ENCODE results near the gene CACNA2D1.

The CACNA2D1 gene

GRCh38 chr7:82081644-82082224 is 361.8 kb downstream of the CACNA2D1 start:
- DNase-seq = no peak

- no peak for DNase-seq
Observed at GRCh38 chr7:82080254-82080927, 363.2 kb downstream of the CACNA2D1 start.

GRCh38 chr7:82079527-82079926 is 364.1 kb downstream of the CACNA2D1 start:
- DNase-seq = no peak

- DNase-seq = no peak
Observed at GRCh38 chr7:82078807-82079206, 364.8 kb downstream of the CACNA2D1 start.

- no peak for DNase-seq
Observed at GRCh38 chr7:82071468-82071867, 372.1 kb downstream of the CACNA2D1 start.

- no peak for DNase-seq
Observed at GRCh38 chr7:82067628-82068264, 375.8 kb downstream of the CACNA2D1 start.

- DNase-seq = no peak
Observed at GRCh38 chr7:82057476-82057875, 386.1 kb downstream of the CACNA2D1 start.

GRCh38 chr7:82056282-82056681 is 387.3 kb downstream of the CACNA2D1 start:
- DNase-seq = no peak

GRCh38 chr7:82054544-82054943 is 389.0 kb downstream of the CACNA2D1 start:
- no peak for DNase-seq

- no peak for DNase-seq
Observed at GRCh38 chr7:82053453-82054032, 390.0 kb downstream of the CACNA2D1 start.

- DNase-seq = no peak
Observed at GRCh38 chr7:82051601-82052000, 392.0 kb downstream of the CACNA2D1 start.

GRCh38 chr7:82050792-82051191 is 392.8 kb downstream of the CACNA2D1 start:
- DNase-seq = no peak

GRCh38 chr7:82049891-82050533 is 393.6 kb downstream of the CACNA2D1 start:
- DNase-seq = no peak

GRCh38 chr7:82049442-82049841 is 394.1 kb downstream of the CACNA2D1 start:
- no peak for DNase-seq

- DNase-seq = no peak
Observed at GRCh38 chr7:82044497-82045080, 399.0 kb downstream of the CACNA2D1 start.

GRCh38 chr7:82039621-82040020 is 404.0 kb downstream of the CACNA2D1 start:
- no peak for DNase-seq

GRCh38 chr7:82036146-82036886 is 407.3 kb downstream of the CACNA2D1 start:
- no peak for DNase-seq

- no peak for DNase-seq
Observed at GRCh38 chr7:82035456-82035855, 408.1 kb downstream of the CACNA2D1 start.

GRCh38 chr7:82032901-82033300 is 410.7 kb downstream of the CACNA2D1 start:
- no peak for DNase-seq

GRCh38 chr7:82029236-82029913 is 414.2 kb downstream of the CACNA2D1 start:
- DNase-seq = no peak

GRCh38 chr7:82028097-82028496 is 415.5 kb downstream of the CACNA2D1 start:
- DNase-seq = no peak

GRCh38 chr7:82021713-82022112 is 421.9 kb downstream of the CACNA2D1 start:
- no peak for DNase-seq

Measured in stimulated activated CD4-positive, alpha-beta T cell treated with anti-CD3 and anti-CD28 coated beads, Interleukin-4, amount 100 ng/mL, for 24 hours (primary cell).